CD4-positive, alpha-beta memory T cell (primary cell): Measurements from ENCODE around the gene GGA3. TPM values are rescaled to one million over a fixed set of nuclear protein-coding genes. Genes with fewer than 3 reads are reported as not detected.
"Not testable (repeated sequence)": the region's sequence is repeated elsewhere in the genome, so short reads cannot be mapped to it uniquely, and the experiment has no call there.

ENCODE experiments used
- CTCF ChIA-PET: fragments of 350-600 bp; sonication (Branson Sonifier 250); formaldehyde crosslinking; loops from one replicate; lab custom pipeline; 2021; ENCODE audit warnings: inconsistent platforms; ENCODE audit not compliant: partially characterized antibody; lab: Charles Lee
- POLR2A ChIA-PET: fragments of 350-600 bp; sonication (Branson Sonifier 250); formaldehyde crosslinking; loops from one replicate; lab custom pipeline; 2021; ENCODE audit not compliant: partially characterized antibody; lab: Charles Lee
- DNase-seq, 5 donors: peaks; one replicate each; pipeline versions ENCODE4 v3.0.0 to v3.0.0-alpha.2; 2020 to 2022; ENCODE audit warnings: mixed read lengths in 1 of 5
- H3K27ac ChIP-seq: one replicate; pipeline ENCODE4 v1.7.0; 2013; ENCODE audit warnings: low read depth, low read length
- H3K27me3 ChIP-seq: 2 replicates; pipeline ENCODE4 v1.7.0; 2013; ENCODE audit warnings: mild to moderate bottlenecking, low read length, moderate library complexity; ENCODE audit not compliant: insufficient read depth
- H3K36me3 ChIP-seq: 2 replicates; pipeline ENCODE4 v1.7.0; 2013; ENCODE audit warnings: mild to moderate bottlenecking, low read length, moderate library complexity; ENCODE audit not compliant: insufficient read depth
- H3K4me1 ChIP-seq: 2 replicates; pipeline ENCODE4 v1.7.0; 2013; ENCODE audit warnings: mild to moderate bottlenecking, low read length, moderate library complexity; ENCODE audit not compliant: insufficient read depth
- H3K4me3 ChIP-seq, 2 donors: one replicate each; pipeline ENCODE4 v1.7.0; 2013; ENCODE audit warnings: low read length in 2 of 2, mild to moderate bottlenecking in 1 of 2
- H3K9me3 ChIP-seq, 2 donors: one replicate each; pipeline ENCODE4 v1.7.0; 2013; ENCODE audit warnings: low read length in 2 of 2, control low read depth in 1 of 2; ENCODE audit not compliant: control insufficient read depth in 1 of 2
- H3K27ac Mint-ChIP-seq, 7 donors: one replicate each; pipeline ENCODE4 v1.8.0; 2020 to 2021; ENCODE audit warnings: mixed read lengths in 7 of 7, mild to moderate bottlenecking in 6 of 7, inconsistent platforms in 3 of 7, moderate library complexity in 3 of 7
- H3K27me3 Mint-ChIP-seq, 2 donors: one replicate each; pipeline ENCODE4 v1.8.0; 2020 to 2021; ENCODE audit warnings: mixed read lengths in 2 of 2
- H3K36me3 Mint-ChIP-seq, 2 donors: one replicate each; pipeline ENCODE4 v1.8.0; 2020 to 2021; ENCODE audit warnings: mixed read lengths in 2 of 2, inconsistent platforms in 1 of 2, mild to moderate bottlenecking in 1 of 2
- H3K4me1 Mint-ChIP-seq, 4 donors: one replicate each; pipeline ENCODE4 v1.8.0; 2020 to 2021; ENCODE audit warnings: mixed read lengths in 4 of 4, mild to moderate bottlenecking in 1 of 4
- H3K4me3 Mint-ChIP-seq, 8 donors: one replicate each; pipeline ENCODE4 v1.8.0; 2020 to 2021; ENCODE audit warnings: mixed read lengths in 8 of 8, mild to moderate bottlenecking in 7 of 8, moderate library complexity in 6 of 8, inconsistent platforms in 3 of 8
- H3K9me3 Mint-ChIP-seq, 8 donors: one replicate each; pipeline ENCODE4 v1.8.0; 2020 to 2021; ENCODE audit warnings: mixed read lengths in 8 of 8, mild to moderate bottlenecking in 5 of 8, inconsistent platforms in 3 of 8, moderate library complexity in 1 of 8
- intact Hi-C: fragments of 100-400 bp; cut with micrococcal nuclease; formaldehyde crosslinking; loops from one replicate; pipeline ENCODE4 v1.15.1; 2023
- polyA plus RNA-seq, 2 donors: library from polyadenylated mRNA; unstranded; fragments of 300-500 nt; fragmentation: Illumina TruSeq; gene quantifications; one replicate each; pipeline ENCODE4 v1.2.3, GENCODE V29; 2021
- total RNA-seq, 2 experiments: library from RNA; stranded (reverse); gene quantifications; one replicate each; pipeline ENCODE4 v1.2.3, GENCODE V29; 2021

Gene GGA3
- total and polyA plus RNA-seq, 4 experiments from 2014 or later, result 7.7 to 122 (median 73.6) TPM

GRCh38 chr17:75288359-75288758, 27.0 kb upstream of the GGA3 start:
- peaks cover 7% of the 10 kb centered on the region for H3K36me3 ChIP-seq
- no peaks in the 10 kb centered on the region for H3K27me3 Mint-ChIP-seq
- H3K9me3 ChIP-seq, result no peaks in the 10 kb centered on the region
- ChIA-PET POLR2A (interaction anchor here (0.8 to 3.9 kb wide), 20 partner anchors 8 to 492 kb away, joined by 3 to 148 read pairs (median 9); partner anchors contain the start of genes GGA3, GRB2, LLGL2 and MIF4GD), CTCF (interaction anchor here (1.0 to 3.5 kb wide), 8 partner anchors 18 to 573 kb away, joined by 3 to 59 read pairs (median 6); partner anchors contain the start of genes GRB2 and MIF4GD)
- peak overlapping the region; percentile 98 to 100 (median 100) for H3K4me3 Mint-ChIP-seq
- intact Hi-C loops, result loop anchor here (2.0 kb wide), 1 partner anchor 228 kb away; the partner anchor contains the start of gene TSEN54
- H3K9me3 Mint-ChIP-seq, result no peaks in the 10 kb centered on the region
- no peak for DNase-seq
- peaks cover 4 to 31% (median 14%) of the 10 kb centered on the region in 4 donors for H3K4me1 Mint-ChIP-seq
- peak overlapping the region; percentile 98 to 100 (median 100) for H3K27ac Mint-ChIP-seq
- H3K36me3 Mint-ChIP-seq, result peaks cover 13 to 27% of the 10 kb centered on the region in 2 donors
- peak overlapping the region in 1 of 2 donors; percentile 96 for H3K4me3 ChIP-seq
- peaks cover 12% of the 10 kb centered on the region for H3K4me1 ChIP-seq
- H3K27ac ChIP-seq, result peak overlapping the region; percentile 79
- H3K27me3 ChIP-seq, result no peaks in the 10 kb centered on the region

DNA sequence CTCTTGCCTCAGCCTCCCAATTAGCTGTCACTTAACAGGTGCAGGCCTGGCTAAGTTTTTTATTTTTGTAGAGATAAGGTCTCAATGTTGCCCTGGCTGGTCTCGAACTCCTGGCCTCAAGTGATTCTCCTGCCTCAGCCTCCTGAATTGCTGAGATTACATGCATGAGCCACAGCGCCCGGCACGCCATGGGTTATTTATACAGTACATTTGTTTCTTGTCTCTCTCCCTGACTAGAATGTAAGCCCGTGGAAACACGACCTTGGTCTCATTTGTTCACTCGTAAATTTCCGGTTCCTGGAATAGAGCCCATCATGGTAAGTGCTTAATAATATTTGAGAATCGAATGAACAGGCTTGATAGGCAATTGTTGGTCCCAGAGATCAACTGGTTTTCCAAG, 25.8 kb upstream of the GGA3 start:
- no peak for DNase-seq
- peak overlapping the region in 3 of 7 donors; percentile 12 to 98 (median 19) for H3K27ac Mint-ChIP-seq
- H3K4me1 ChIP-seq, result peaks cover 12% of the 10 kb centered on the region
- peaks cover 4 to 31% (median 14%) of the 10 kb centered on the region in 4 donors for H3K4me1 Mint-ChIP-seq
- peak overlapping the region in 2 of 8 donors; percentile 15 to 39 for H3K4me3 Mint-ChIP-seq
- peaks cover 15 to 29% of the 10 kb centered on the region in 2 donors for H3K36me3 Mint-ChIP-seq
- POLR2A ChIA-PET, result interaction anchor here (1.0 to 2.4 kb wide), 2 partner anchors 15 to 39 kb away, joined by 3 to 17 read pairs; partner anchors contain the start of gene MIF4GD
- H3K9me3 ChIP-seq, result no peaks in the 10 kb centered on the region
- intact Hi-C loops, result no loop called here
- no peaks in the 10 kb centered on the region for H3K27me3 Mint-ChIP-seq
- peaks cover 7% of the 10 kb centered on the region for H3K36me3 ChIP-seq
- H3K9me3 Mint-ChIP-seq, result no peaks in the 10 kb centered on the region
- no peak overlapping the region for H3K4me3 ChIP-seq
- CTCF ChIA-PET, result no interaction called here
- H3K27me3 ChIP-seq, result no peaks in the 10 kb centered on the region
- no peak overlapping the region for H3K27ac ChIP-seq

- no peak for DNase-seq
- peaks cover 14% of the 10 kb centered on the region for H3K36me3 ChIP-seq
- no peak overlapping the region for H3K4me3 ChIP-seq
- H3K27me3 ChIP-seq, result no peaks in the 10 kb centered on the region
- Mint-ChIP-seq H3K27ac (peak overlapping the region in 1 of 7 donors; percentile 72), H3K36me3 (peaks cover 20 to 33% of the 10 kb centered on the region in 2 donors), H3K27me3 (no peaks in the 10 kb centered on the region), H3K9me3 (no peaks in the 10 kb centered on the region), H3K4me3 (no peak overlapping the region), H3K4me1 (peaks cover 4 to 27% (median 12%) of the 10 kb centered on the region in 4 donors)
- CTCF ChIA-PET, result no interaction called here
- H3K9me3 ChIP-seq, result no peaks in the 10 kb centered on the region
- peaks cover 8% of the 10 kb centered on the region for H3K4me1 ChIP-seq
- POLR2A ChIA-PET, result interaction anchor here (2.4 to 2.6 kb wide), 2 partner anchors 13 to 23 kb away, joined by 8 to 17 read pairs; partner anchors contain the start of genes GGA3, MIF4GD and MRPS7
- no peak overlapping the region for H3K27ac ChIP-seq
- intact Hi-C loops, result no loop called here
Observed at GRCh38 chr17:75285123-75285522, 23.7 kb upstream of the GGA3 start.

GRCh38 chr17:75280189-75280588, 18.8 kb upstream of the GGA3 start:
- H3K9me3 ChIP-seq, H3K27me3 ChIP-seq, H3K4me1 Mint-ChIP-seq, H3K4me3 ChIP-seq, H3K27ac ChIP-seq, H3K27me3 Mint-ChIP-seq, H3K9me3 Mint-ChIP-seq, CTCF ChIA-PET, H3K4me1 ChIP-seq, DNase-seq, intact Hi-C loops, H3K4me3 Mint-ChIP-seq, H3K27ac Mint-ChIP-seq: not testable (repeated sequence)
- H3K36me3 ChIP-seq, result peaks cover 14% of the 10 kb centered on the region
- POLR2A ChIA-PET, result interaction anchor here (0.5 to 2.1 kb wide), 2 partner anchors 9 to 220 kb away, joined by 3 to 10 read pairs; partner anchors contain the start of gene SLC25A19
- peaks cover 10 to 13% of the 10 kb centered on the region in 2 donors for H3K36me3 Mint-ChIP-seq

- Histone ChIP-seq H3K4me3 (no peak overlapping the region), H3K4me1 (peaks cover 6% of the 10 kb centered on the region), H3K27me3 (no peaks in the 10 kb centered on the region), H3K27ac (no peak overlapping the region), H3K36me3 (peaks cover 14% of the 10 kb centered on the region), H3K9me3 (no peaks in the 10 kb centered on the region)
- no peaks in the 10 kb centered on the region for H3K27me3 Mint-ChIP-seq
- H3K4me3 Mint-ChIP-seq, result no peak overlapping the region
- ChIA-PET POLR2A (interaction anchor here (2.0 kb wide), 1 partner anchor 12 kb away, joined by 14 read pairs; the partner anchor contains the start of gene SLC25A19), CTCF (interaction anchor here (2.2 kb wide), 1 partner anchor 12 kb away, joined by 5 read pairs; the partner anchor contains the start of gene SLC25A19)
- H3K36me3 Mint-ChIP-seq, result peaks cover 5 to 16% of the 10 kb centered on the region in 2 donors
- DNase-seq, result no peak
- H3K27ac Mint-ChIP-seq, result no peak overlapping the region
- no peaks in the 10 kb centered on the region for H3K9me3 Mint-ChIP-seq
- H3K4me1 Mint-ChIP-seq, result peaks cover 0 to 14% (median 4%) of the 10 kb centered on the region in 4 donors
- intact Hi-C loops, result no loop called here
Observed at GRCh38 chr17:75277664-75278071, 16.3 kb upstream of the GGA3 start.

GRCh38 chr17:75273977-75274708, 12.7 kb upstream of the GGA3 start:
- ChIA-PET CTCF (interaction anchor here (0.6 to 1.9 kb wide), 2 partner anchors 16 to 160 kb away, joined by 3 to 5 read pairs; no protein-coding TSS in a partner anchor), POLR2A (interaction anchor here (0.6 to 6.3 kb wide), 4 partner anchors 12 to 309 kb away, joined by 4 to 193 read pairs (median 82); partner anchors contain the start of genes GGA3, MRPS7 and SLC25A19)
- Mint-ChIP-seq H3K9me3 (no peaks in the 10 kb centered on the region), H3K27me3 (no peaks in the 10 kb centered on the region), H3K36me3 (peaks cover 0 to 11% of the 10 kb centered on the region in 2 donors), H3K4me1 (peaks cover 8 to 32% (median 19%) of the 10 kb centered on the region in 4 donors), H3K4me3 (peak overlapping the region in 3 of 8 donors; percentile 25 to 53 (median 25)), H3K27ac (peak overlapping the region; percentile 3 to 86 (median 68))
- no peak for DNase-seq
- no peak overlapping the region for H3K27ac ChIP-seq
- H3K4me3 ChIP-seq, result no peak overlapping the region
- intact Hi-C loops, result no loop called here
- H3K36me3 ChIP-seq, result peaks cover 7% of the 10 kb centered on the region
- H3K9me3 ChIP-seq, result no peaks in the 10 kb centered on the region
- H3K27me3 ChIP-seq, result no peaks in the 10 kb centered on the region
- H3K4me1 ChIP-seq, result peaks cover 27% of the 10 kb centered on the region
